HG03139 (cell line): Measurements from ENCODE around the gene KIF1A.

Source experiments
- ATAC-seq: cut with Tn5 transposase; IDR thresholded peaks from one replicate; pipeline ENCODE4 v1.9.1; 2021; ENCODE audit not compliant: unreplicated experiment

The KIF1A gene

DNA sequence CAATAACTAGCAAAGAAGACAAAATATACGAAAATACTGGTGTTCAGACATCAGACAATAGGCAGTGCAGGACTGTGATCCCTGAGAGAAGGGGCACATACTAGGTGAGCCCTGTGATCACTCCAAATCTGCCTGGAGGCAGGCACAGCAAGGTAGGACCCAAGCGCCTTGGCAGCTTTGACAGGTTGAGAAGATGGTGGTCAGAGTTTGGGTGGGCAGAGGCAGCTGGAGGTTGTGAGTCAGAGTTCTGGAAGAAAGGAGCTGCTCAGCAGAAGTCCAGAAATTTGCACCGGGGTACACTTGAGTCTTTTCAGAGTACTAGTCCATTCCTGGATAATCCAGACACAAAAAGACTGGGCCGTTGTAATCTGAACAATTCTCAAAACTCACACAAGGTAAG, 14.0 kb downstream of the KIF1A start:
- no peak for ATAC-seq

DNA sequence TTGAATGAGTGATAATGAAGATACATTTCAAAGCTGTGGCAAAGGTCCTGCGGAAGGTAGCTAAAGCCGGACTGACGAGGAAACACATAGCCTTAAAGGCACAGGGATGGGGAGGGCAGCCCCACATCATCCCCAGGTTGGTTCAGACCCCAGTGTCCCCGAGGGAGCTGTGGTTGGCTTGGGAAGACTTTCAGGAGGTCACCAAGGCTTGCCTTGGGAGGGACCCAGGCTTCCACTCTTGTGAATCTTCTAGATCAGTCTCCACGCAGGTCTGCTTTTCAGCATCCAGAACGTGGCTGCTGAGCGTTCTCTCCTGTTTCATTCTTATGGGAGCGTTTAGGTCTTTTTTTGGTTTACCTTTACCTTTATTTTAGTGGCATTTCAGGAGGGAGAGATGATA, 16.8 kb downstream of the KIF1A start:
- ATAC-seq: no peak

DNA sequence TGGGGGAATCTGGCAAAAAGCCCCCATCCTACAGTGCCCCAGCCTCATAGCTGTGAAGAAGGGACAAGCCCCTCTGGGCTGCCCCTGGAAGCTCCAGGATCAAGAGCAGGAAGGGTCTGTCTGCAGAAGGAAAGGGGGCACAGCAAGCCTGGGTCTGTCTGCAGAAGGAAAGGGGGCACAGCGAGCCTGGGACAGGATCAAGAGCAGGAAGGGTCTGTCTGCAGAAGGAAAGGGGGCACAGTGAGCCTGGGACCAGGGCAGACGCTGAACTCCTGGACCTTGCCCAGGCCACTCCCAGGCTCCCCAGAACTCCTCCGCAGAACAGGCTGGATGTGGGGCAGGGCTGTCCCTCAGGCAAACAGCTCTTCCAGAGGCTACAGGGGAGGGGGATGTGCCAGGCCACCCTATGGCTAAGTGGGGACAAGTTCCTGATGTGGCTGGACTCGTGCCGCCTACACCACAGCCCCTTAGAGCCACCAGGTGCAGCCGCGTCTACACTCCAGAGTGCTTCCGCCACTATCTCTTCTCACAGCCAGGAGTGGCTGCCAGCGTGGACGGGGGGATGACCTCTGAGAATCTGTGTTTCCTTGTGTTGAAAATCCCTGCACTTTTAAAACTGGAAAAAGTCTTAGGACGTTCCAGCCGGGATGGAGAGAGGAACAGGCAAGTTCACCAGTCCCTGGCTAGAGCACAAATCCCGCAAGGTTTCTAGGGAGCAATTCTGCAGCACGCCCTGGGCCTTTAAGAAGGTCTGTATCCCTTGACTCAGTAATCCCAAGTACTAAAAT, 20.8 kb downstream of the KIF1A start:
- no peak for ATAC-seq

DNA sequence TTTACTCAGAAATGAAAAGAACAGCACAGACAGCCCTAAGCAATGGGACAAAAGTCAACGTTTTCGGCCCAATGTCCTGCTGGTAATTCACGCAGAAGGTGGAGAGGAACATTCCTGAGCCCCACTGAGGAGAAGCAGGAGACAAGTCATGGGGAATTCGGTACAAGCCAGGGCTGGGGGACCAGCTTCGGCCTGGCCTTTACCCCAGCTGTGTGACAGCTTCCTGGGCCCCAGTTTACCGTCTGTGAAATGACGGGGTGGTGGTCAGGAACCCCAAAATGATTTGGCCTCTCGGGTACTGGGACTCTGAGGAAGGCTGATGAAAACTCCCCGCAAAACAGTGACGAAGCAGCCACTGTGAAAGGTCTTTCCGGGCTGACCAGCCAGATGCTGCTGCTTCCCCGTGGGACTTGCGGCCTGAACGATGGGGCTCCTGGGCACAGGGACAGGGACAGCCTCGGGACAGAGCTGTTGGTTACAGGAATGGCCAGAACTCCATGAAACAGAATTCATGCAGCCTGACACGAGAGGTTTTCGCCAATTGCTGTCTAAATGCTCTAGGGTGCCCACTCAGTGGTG, 21.6 kb downstream of the KIF1A start:
- no peak for ATAC-seq

DNA sequence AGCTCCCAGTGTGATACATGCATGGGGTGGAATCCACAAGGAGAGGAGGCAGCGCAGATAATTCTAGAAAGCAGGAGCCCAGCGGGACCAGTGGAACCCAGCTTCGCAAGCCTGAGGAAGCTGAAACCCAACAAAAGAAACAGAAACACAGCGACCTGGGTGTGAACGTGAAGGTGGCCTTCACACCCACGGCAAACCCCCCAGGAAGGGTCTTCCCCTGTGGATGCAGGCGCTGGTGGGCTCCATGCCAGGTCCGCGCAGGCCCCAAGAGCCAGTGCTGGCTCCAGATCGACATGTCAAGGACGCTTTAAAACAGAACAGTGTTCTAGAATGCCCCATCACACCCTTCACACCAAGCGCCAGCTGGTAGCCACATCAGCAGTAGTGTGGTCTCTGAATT, 22.1 kb downstream of the KIF1A start:
- no peak for ATAC-seq

DNA sequence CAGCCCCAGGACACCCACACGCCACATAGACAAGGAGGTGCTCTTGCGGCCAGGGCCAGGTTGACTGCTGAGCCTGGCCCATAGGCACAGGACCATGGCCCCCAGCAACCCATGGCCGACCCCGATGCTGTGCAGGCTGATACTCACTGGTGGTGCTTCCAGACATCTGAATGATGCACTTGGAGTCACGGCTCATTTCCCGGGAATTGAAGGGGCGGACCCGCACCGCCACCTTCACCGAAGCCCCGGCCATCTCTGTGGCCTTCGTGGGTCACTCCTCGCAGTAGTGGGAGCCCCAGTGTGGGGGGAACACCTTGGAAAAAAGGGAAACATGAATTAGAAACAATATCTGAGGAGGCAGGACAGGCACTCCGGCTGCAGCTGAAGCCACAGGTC, 22.5 kb downstream of the KIF1A start:
- no peak for ATAC-seq

DNA sequence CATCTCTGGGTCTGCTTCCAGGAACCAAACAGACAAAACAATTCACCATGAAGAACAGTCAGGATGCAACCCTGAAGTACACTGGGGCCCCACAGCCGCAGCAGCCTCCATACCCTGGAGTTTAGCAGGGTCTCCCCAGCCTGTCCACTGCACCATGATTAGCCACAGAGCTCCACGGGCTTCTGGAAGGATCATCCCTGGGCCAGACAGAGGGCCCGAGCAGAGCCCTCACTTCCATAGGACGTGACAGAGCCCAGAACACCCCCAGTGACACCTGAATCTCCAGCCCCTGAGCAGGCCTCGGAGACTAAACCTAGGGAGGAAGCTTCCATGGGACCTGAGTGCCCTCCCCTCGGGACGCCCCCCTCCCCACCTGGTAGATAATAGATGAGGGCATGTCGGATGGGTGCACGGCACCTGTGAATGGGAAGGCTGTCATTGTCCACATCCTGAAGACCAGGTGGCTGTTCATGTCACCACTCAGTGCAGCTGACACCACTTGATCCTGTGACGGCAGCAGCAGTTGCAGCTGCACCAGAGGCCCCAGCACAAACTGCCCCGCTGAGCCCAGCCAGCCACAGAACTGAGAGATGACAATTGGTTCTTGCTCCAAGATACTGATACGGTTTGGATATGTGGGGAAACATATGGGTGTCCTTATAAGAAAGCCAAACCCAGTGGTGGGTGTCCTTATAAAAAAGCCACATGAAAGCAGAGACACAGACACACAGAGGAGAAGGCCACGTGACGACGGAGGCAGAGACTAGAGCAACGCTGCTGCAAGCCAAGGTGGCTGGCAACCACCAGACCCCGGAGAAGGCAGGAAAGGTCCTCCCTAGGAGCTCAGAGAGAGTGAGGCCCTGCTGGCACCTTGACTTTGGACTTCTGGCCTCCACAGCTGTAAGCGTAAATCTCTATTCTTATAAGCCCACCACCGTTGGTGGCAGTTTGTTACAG, 23.2 kb downstream of the KIF1A start:
- ATAC-seq: no peak

DNA sequence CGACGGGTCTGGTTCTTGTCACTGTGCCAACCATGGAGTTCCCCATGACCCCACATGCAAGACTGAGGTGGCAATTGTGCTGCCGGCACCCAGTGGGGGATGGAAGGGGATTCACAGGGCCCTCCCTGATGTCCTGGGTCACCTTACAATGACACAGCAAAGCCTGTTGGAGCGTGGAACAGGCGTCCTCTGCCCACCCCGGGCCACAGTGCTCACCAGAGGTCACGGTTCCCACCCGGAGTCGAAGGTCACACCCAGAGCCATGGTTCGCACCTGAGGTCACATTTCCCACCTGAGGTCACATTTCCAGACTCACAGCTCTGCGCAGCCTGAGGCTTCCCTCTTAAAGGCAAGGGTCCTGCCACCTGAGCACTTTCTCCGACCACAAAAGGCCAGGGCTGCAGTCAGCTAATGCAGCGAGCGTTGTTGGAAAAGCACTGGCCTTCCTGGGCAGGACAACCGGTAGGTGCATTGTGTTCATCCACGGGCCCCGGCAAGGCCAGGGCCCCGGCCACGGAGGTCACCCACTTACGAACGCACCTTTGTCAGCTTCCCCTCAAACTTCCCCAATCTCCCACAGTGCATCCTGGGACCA, 24.0 kb downstream of the KIF1A start:
- no peak for ATAC-seq

DNA sequence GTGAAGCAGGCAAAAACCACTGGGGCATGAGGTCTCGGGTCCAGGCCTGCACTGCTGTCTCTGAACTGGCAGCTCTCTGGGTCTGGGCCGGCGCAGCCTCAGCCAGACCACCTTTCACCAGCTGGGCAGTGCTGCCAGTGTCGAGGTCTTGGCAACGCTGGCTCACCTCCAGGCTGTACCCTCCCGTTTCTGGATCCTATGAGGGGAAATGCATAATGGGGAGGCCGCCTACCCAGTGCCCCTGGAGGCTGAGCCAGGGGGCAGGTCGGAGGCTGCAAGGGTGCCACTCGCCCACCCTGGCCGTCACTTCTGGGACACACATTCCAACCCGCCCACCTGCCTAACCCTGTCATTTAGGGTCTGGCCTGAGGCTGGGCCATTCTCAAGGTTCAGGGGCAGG, 24.6 kb downstream of the KIF1A start:
- ATAC-seq: no peak

DNA sequence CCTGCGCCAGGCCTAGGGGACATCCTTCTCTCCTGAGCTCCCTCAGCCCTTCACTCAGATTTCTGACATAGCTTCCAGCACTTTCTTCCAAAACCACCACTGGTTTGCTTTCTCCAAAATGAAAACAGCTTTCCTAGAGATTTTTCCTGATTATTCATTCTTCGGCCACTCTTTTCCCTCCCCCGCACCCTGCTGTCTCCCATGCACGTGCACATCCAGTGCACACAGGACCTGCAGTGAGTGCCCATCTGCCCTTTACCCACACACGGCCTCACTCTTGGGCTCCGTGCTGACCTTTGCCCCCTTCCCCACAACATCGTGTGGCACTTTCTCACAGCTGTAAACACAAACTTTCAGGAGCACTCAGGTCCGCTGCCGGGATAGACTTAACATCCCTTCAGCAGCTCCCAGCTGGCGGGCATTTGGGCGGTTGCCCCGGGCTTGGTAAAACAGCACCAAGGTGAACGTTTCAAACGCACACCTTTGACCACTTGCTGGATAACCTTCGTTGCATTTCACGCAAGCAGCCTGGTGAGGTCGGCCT, 25.8 kb downstream of the KIF1A start:
- ATAC-seq: no peak

DNA sequence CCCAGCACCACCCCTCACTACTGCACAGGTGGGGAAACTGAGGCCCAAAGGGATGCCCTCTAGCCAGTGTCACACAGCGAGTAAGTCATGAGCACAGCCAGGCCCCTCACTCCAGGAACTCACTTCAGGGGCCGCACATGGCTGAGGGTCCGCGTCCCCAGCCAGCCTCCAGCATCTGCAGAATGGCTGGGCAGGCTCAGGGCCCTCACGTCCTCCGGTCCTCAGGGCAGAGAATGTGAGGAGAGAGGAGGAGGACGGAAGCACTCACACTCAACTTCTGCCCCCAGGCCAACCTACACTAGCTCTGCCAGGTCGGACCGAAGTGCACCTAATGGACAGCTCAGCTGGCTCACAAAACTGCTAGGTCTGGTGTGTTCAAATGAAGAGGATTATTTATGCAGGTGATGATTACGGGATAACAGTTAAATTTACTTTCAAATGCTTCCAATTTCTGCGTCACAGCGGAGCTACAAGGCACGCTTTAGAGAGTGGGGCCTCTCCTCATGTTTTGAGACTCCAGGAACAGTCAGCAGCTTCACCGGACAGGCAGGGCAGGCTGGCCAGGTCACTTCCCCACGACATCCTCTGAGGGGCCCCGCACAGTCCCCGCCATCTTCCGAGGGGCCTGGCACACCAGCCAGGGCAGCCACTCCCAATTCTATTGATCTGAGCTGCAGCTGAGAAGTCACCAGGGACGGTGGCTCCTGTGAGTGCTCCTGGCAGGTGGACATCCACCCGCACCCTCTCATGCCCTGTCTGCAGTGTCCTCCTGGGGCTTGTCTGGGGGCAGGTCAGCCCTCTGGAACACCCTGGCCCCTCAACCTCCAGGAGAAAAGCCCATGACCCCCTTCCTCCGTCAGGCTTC, 26.5 kb downstream of the KIF1A start:
- ATAC-seq: no peak

DNA sequence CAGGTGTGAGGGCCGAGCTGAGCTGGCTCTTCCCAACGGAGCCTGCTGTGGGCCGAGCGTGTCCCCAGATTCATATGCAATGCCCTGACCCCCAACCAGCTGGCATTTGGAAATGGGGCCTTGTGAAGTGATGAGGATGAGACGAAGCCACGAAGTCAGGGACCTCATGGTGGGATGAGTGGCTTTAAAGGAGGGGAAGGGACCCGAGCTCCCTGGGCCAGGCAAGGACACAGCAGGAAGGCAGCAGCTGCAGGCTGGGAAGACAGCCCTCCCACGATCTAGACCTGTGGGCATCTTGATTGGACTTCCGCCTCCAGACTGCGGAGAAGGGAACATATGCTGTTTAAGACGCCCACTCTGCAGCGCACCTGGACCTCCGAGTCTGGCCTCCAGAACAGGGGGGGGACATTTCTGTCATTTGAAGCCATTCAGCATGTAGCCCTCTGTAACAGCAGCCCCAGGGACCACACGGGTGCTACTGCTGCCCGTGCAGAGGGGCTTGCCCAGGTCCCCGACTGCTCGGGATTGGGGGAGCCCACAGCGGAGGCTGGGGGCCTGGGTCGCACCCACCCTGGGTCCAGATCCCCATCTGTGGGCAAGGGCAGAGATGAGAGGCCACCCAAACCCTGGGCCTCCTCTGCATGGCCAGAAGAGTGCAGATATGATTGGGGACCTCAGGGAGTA, 27.2 kb downstream of the KIF1A start:
- ATAC-seq: no peak

DNA sequence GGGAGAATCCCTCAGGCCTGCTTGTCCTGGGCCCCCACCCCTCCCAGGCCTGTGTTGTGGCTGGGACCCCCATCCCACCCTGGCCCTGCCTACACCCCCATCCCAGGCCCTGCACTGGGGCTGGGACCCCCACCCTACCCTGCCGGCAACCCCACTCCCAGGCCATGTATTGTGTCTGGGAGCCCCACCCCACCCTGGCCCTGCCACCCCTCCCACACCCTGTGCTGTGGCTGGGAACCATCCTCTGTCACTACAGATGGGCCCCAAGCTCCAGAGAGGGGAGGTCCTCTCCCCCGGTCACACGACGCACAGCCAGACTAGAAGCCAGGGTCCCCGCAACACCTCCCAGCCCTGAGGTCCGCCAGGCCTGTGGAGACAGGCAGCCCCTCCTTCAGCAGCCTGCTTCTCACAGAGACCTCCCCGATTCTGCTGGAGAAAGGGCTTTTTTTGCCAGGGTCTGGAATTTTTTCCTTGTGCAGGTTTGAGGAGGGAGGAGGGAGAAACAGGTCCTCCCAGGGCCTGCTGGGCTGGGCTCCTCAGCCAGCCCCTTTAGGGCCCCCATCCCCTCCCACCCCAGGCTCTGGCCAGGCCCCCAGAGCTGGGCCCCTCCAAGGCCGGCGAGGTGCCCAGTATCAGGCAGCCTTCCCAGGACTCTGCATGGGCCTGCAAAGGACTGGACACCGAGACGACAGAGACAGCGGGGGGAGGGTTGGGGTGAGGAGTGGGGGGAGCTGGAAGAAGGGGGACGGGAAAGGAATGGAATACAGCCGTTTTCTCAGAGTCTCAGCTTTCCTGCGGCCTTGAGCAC, 28.0 kb downstream of the KIF1A start:
- no peak for ATAC-seq

DNA sequence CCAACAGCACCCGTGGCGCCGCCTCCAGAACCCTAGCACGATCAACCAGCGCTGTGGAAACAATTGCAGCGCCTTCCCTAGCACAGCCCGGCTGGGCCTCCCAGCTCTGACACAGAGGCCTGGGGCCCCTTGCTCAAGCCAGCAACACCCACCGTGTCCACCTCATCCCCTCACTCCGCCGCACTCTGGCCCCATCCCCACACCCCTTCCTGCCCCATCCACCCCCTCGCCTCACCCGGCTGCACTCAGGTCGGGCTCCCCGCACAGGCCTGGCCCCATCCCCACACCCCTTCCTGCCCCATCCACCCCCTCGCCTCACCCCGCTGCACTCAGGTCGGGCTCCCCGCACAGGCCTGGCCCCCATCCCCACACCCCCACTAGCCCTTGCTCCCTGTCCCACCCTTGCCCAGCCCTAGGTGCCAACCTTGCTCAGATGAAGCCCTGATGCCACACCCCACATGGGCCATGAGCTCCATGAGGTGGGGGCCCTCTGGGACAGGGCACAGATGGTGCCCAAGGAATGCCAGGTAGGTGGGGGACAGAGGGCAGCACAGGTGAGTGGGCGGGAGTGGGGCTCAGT, 28.7 kb downstream of the KIF1A start:
- ATAC-seq: no peak

DNA sequence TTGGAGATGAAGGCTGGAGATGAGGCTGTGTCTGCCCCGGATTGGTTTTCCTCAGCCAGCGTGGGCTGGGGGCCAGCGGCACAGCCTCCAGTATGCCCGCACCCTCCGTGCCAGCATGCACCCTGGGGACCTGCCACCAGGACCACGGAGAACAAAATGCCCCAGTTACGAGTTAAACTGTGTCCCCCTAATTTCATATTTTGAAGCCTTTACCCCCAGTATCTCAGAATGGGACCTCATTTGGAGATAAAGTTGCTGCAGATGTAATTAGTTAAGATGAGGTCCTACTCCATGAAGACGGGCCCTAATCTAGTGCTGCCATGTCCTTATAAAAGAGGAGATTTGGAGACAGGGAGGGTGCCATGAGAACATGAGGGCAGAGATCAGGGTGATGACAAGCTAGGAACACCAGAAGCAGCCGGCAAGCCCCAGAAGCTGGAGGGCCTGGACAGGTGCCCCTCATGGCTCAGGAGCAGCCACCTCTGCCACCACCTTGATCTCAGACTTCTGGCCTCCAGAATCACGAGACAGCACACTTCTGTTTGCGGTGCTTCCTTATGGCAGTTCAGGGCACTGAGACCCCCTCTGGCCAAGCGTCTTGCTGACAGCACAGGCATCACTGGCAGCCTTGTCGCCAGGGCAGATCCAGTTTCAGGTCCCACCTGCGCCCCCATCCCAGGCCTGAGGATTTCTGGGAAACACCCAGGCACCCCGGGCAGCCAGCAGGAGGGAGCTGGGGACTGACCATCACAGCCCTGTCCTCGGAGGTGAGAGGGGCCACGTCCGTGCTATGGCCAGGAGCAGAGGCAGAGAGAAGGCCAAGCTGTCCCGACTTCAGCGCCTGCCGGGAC, 29.4 kb downstream of the KIF1A start:
- no peak for ATAC-seq

DNA sequence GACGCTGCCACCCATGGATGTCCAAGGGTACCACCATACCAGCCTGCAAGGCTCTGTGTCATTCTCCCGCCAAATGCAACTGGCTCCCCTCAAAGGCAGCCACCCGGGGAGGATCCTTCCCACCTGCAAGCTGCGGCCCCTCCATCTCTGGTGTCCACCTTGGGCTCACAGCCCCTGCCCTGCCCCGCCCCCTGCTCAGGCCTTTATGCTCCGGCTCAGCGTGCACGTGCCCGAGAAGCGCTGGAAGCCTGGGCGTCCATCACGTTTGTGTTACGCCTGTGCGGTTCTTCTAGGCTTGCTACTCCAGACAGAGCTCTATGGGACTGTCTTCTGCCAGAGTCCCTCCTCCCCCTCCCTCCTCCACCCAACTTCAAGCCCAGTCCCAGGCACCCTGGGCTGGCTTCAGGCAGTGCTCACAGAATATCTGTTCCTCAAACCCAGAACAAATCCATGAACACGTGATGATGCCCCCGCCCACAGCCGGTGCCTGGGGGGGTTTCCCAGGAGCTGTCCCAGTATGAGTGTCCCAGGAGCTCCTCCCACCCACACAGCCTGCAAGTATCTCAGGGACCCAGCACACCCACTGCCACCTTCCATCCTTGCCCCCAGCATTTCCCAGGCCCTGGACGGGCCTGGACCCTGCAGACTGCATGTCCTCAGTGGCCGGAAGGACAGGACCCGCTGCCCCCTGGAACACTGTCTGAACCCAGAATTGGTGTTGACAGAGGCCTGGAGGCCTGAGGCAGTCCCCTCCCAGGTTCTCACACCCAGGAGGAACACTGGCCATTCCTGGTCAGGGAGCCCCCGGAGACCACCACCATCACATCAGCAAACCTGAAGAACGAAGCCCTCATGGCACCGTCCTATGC, 30.3 kb downstream of the KIF1A start:
- ATAC-seq: no peak

DNA sequence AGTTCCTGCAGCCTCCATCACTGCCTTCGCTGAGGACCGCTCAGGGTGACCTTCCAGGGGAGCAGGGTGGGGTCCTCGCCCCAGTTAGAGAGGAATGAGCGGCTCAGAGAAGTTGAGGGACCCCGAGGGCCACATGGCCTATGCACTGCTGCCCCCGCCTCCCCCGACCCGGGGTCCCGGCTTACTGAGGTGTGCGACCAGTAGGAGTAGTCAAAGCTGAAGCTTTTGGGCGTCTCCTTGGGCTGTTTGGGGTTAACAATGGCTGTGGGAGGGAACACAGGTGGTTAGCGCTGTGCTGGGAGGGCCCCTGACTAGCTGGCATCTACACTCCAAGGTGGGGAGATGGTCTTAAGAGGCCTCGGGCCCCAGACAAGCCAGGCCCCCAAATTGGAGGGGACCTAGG, 31.0 kb downstream of the KIF1A start:
- no peak for ATAC-seq
